ENCODE measurements around the gene NEK9.

NEK9 gene

GRCh38 chr14:75134644-75135043 lies 7.8 kb upstream of the NEK9 start:
- Histone ChIP-seq H3K27ac (ENCODE audit: low read depth, low read length) (no peak overlapping the region), H3K27me3 (ENCODE audit: control insufficient read depth, low read length) (no peaks in the 10 kb centered on the region), H3K9me3 (ENCODE audit: control insufficient read depth, insufficient read depth, low read length) (no peaks in the 10 kb centered on the region), H4K20me1 (ENCODE audit: control insufficient read depth, insufficient read depth, low read depth, low read length) (no peaks in the 10 kb centered on the region; the same call in 1 of the 2 replicates), H3K9me2 (replicated peaks; ENCODE audit: control insufficient read depth, low read length) (no peaks in the 10 kb centered on the region), H3F3A (ENCODE audit: control insufficient read depth, insufficient read depth) (peaks cover 15% of the 10 kb centered on the region), H3K79me2 (ENCODE audit: control insufficient read depth, low read length) (peaks cover 43% of the 10 kb centered on the region), H3K4me2 (ENCODE audit: low read length) (no peak overlapping the region), H3K4me3 (ENCODE audit: low read length) (no peak overlapping the region), H3K36me3 (ENCODE audit: control insufficient read depth, low read length) (peaks cover 48% of the 10 kb centered on the region), H3K4me1 (ENCODE audit: control insufficient read depth, low read length) (peaks cover 21% of the 10 kb centered on the region)
- no peak for TF ChIP-seq EZH2phosphoT487 (IDR thresholded peaks at IDR 0.05; ENCODE audit: borderline replicate concordance, low read length)
- TF ChIP-seq CTCF (IDR thresholded peaks at IDR 0.05; ENCODE audit: low read depth, low read length, poor library complexity, severe bottlenecking), result no peak

DNA sequence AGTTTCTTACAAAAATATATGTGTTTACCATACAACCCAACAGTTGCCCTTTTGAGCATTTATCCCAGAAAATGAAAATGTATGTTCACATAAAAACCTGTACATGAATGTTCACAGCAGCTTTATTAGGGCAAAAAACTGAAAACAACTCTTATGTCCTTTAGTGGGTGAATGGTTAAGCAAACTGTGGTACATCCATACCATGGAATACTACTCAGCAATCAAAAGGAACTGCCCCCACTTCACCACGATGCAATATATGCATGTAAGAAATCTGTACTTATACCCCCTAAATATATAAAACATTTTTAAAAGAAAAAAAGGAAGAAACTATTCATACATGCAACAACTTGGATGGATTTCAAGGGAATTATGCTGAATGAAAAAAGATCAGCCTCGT lies 6.7 kb upstream of the NEK9 start:
- H3K4me1 ChIP-seq (ENCODE audit: control insufficient read depth, low read length), result peaks cover 20% of the 10 kb centered on the region
- no peaks in the 10 kb centered on the region for H3K9me3 ChIP-seq (ENCODE audit: control insufficient read depth, insufficient read depth, low read length)
- H3K27ac ChIP-seq (ENCODE audit: low read depth, low read length), result no peak overlapping the region
- H3K36me3 ChIP-seq (ENCODE audit: control insufficient read depth, low read length), result peaks cover 53% of the 10 kb centered on the region
- peaks cover 44% of the 10 kb centered on the region for H3K79me2 ChIP-seq (ENCODE audit: control insufficient read depth, low read length)
- H3K4me3 ChIP-seq (ENCODE audit: low read length), result no peak overlapping the region
- H3K4me2 ChIP-seq (ENCODE audit: low read length), result no peak overlapping the region
- no peaks in the 10 kb centered on the region for H3K27me3 ChIP-seq (ENCODE audit: control insufficient read depth, low read length)
- H3F3A ChIP-seq (ENCODE audit: control insufficient read depth, insufficient read depth), result peaks cover 20% of the 10 kb centered on the region
- TF ChIP-seq CTCF (IDR thresholded peaks at IDR 0.05; ENCODE audit: low read depth, low read length, poor library complexity, severe bottlenecking) (no peak), EZH2phosphoT487 (IDR thresholded peaks at IDR 0.05; ENCODE audit: borderline replicate concordance, low read length) (no peak)
- H3K9me2 ChIP-seq (replicated peaks; ENCODE audit: control insufficient read depth, low read length), result no peaks in the 10 kb centered on the region
- no peaks in the 10 kb centered on the region for H4K20me1 ChIP-seq (ENCODE audit: control insufficient read depth, insufficient read depth, low read depth, low read length)

- Histone ChIP-seq H4K20me1 (ENCODE audit: control insufficient read depth, insufficient read depth, low read depth, low read length) (no peaks in the 10 kb centered on the region), H3K4me2 (ENCODE audit: low read length) (no peak overlapping the region), H3K9me3 (ENCODE audit: control insufficient read depth, insufficient read depth, low read length) (no peaks in the 10 kb centered on the region), H3K79me2 (ENCODE audit: control insufficient read depth, low read length) (peaks cover 47% of the 10 kb centered on the region), H3F3A (ENCODE audit: control insufficient read depth, insufficient read depth) (peaks cover 22% of the 10 kb centered on the region), H3K27ac (ENCODE audit: low read depth, low read length) (no peak overlapping the region), H3K36me3 (ENCODE audit: control insufficient read depth, low read length) (peaks cover 59% of the 10 kb centered on the region), H3K4me1 (ENCODE audit: control insufficient read depth, low read length) (peaks cover 19% of the 10 kb centered on the region), H3K9me2 (replicated peaks; ENCODE audit: control insufficient read depth, low read length) (no peaks in the 10 kb centered on the region), H3K4me3 (ENCODE audit: low read length) (no peak overlapping the region), H3K27me3 (ENCODE audit: control insufficient read depth, low read length) (no peaks in the 10 kb centered on the region)
- TF ChIP-seq CTCF (IDR thresholded peaks at IDR 0.05; ENCODE audit: low read depth, low read length, poor library complexity, severe bottlenecking) (peak; percentile 80), EZH2phosphoT487 (IDR thresholded peaks at IDR 0.05; ENCODE audit: borderline replicate concordance, low read length) (no peak)
Observed at GRCh38 chr14:75132382-75133086, 5.7 kb upstream of the NEK9 start.

Data from DOHH2 (cell line).